Natural killer cell (primary cell): ENCODE data around the gene PRDX2. TPM values are rescaled to one million over a fixed set of nuclear protein-coding genes. Genes with fewer than 3 reads are reported as not detected.
A peak's percentile ranks its signal among the peaks of the same experiment; 100 is the strongest.

Experiments used
- ATAC-seq, 3 donors: fragments of 150-1000 bp in 2 of 3; fragments of 200-7000 bp in 1 of 3; cut with Tn5 transposase; 1 replicate in 1 of 3; 2 replicates in 2 of 3; pipeline ENCODE4 v1.10.0; 2021; ENCODE audit warnings: mild to moderate bottlenecking in 2 of 3, moderate library complexity in 2 of 3
- DNase-seq, 2 donors: peaks; one replicate each; pipeline versions ENCODE4 v3.0.0 to v3.0.0-alpha.2; 2013 to 2021; ENCODE audit warnings: mixed read lengths in 1 of 2
- H3K27ac ChIP-seq: one replicate; pipeline ENCODE4 v1.5.1; 2013; ENCODE audit warnings: mild to moderate bottlenecking, low read length
- H3K27me3 ChIP-seq: one replicate; pipeline ENCODE4 v1.6.1; 2013; ENCODE audit warnings: low read length; ENCODE audit not compliant: control insufficient read depth, insufficient read depth
- H3K36me3 ChIP-seq: one replicate; pipeline ENCODE4 v1.6.1; 2013; ENCODE audit warnings: low read length; ENCODE audit not compliant: control insufficient read depth, insufficient read depth
- H3K4me1 ChIP-seq: one replicate; pipeline ENCODE4 v1.6.1; 2013; ENCODE audit warnings: low read length; ENCODE audit not compliant: control insufficient read depth, insufficient read depth
- H3K4me3 ChIP-seq: one replicate; pipeline ENCODE4 v1.5.1; 2013; ENCODE audit warnings: low read length
- H3K9me3 ChIP-seq: one replicate; pipeline ENCODE4 v1.6.1; 2013; ENCODE audit warnings: low read length; ENCODE audit not compliant: control insufficient read depth, insufficient read depth
- H3K27ac Mint-ChIP-seq, 2 donors: one replicate each; pipeline ENCODE4 v1.8.0; 2022; ENCODE audit warnings: mild to moderate bottlenecking in 2 of 2, mixed read lengths in 2 of 2, moderate library complexity in 1 of 2
- H3K27me3 Mint-ChIP-seq, 2 donors: one replicate each; pipeline ENCODE4 v1.8.0; 2022; ENCODE audit warnings: low read depth in 2 of 2, mixed read lengths in 2 of 2
- H3K36me3 Mint-ChIP-seq: one replicate; pipeline ENCODE4 v1.8.0; 2022; ENCODE audit warnings: mixed read lengths
- H3K4me1 Mint-ChIP-seq, 2 donors: one replicate each; pipeline ENCODE4 v1.8.0; 2022; ENCODE audit warnings: mixed read lengths in 2 of 2
- H3K4me3 Mint-ChIP-seq: one replicate; pipeline ENCODE4 v1.8.0; 2022; ENCODE audit warnings: mild to moderate bottlenecking, moderate library complexity, mixed read lengths
- H3K9me3 Mint-ChIP-seq, 2 donors: one replicate each; pipeline ENCODE4 v1.8.0; 2022; ENCODE audit warnings: mixed read lengths in 2 of 2
- CTCF ChIP-seq: fragments of 200-600 bp; IDR thresholded peaks from one replicate; pipeline ENCODE4 v1.8.0; 2022; ENCODE audit warnings: antibody characterized with exemption
- WGBS: methylation state at CpG from one replicate; pipeline ENCODE4 v1.1.7; 2013; ENCODE audit warnings: missing lambda C conversion rate; ENCODE audit not compliant: insufficient coverage; 5-methylcytosine and 5-hydroxymethylcytosine counted together
- intact Hi-C: fragments of 100-400 bp; cut with micrococcal nuclease; formaldehyde crosslinking; loops from one replicate; pipeline ENCODE4 v1.14.2; 2022
- total RNA-seq, 4 donors: library from RNA; stranded (reverse); fragments of 120-200 nt in 1 of 4; gene quantifications; one replicate each; pipeline versions ENCODE4 v1.2.3 to v1.2.4, GENCODE V29; 2013 to 2022

PRDX2 gene
- total RNA-seq, 3 donors from 2014 or later (not counting 1 experiment from before 2014, with no cell fraction given), result 28.8 to 67.1 (median 66.9) TPM

GRCh38 chr19:12786141-12786870, 15.3 kb downstream of the PRDX2 start:
- DNase-seq (peak in 1 of 2 donors; percentile 52), ATAC-seq (no peak)
- peaks cover 22 to 33% of the 10 kb centered on the region in 2 donors for H3K4me1 Mint-ChIP-seq
- Histone ChIP-seq H3K4me1 (peaks cover 81% of the 10 kb centered on the region), H3K4me3 (no peak overlapping the region), H3K36me3 (no peaks in the 10 kb centered on the region), H3K27me3 (no peaks in the 10 kb centered on the region), H3K9me3 (no peaks in the 10 kb centered on the region), H3K27ac (peak overlapping the region; percentile 98)
- H3K9me3 Mint-ChIP-seq, result no peaks in the 10 kb centered on the region
- no peaks in the 10 kb centered on the region for H3K36me3 Mint-ChIP-seq
- 30% methylated on average over 17 of the region's 18 CpGs for WGBS
- TF ChIP-seq CTCF, result no peak
- intact Hi-C loops, result loop anchor here (5.0 to 10.0 kb wide), 2 partner anchors 258 to 316 kb away; partner anchors contain the start of gene LYL1
- H3K27ac Mint-ChIP-seq, result no peak overlapping the region
- H3K27me3 Mint-ChIP-seq, result no peaks in the 10 kb centered on the region
- H3K4me3 Mint-ChIP-seq, result no peak overlapping the region

DNA sequence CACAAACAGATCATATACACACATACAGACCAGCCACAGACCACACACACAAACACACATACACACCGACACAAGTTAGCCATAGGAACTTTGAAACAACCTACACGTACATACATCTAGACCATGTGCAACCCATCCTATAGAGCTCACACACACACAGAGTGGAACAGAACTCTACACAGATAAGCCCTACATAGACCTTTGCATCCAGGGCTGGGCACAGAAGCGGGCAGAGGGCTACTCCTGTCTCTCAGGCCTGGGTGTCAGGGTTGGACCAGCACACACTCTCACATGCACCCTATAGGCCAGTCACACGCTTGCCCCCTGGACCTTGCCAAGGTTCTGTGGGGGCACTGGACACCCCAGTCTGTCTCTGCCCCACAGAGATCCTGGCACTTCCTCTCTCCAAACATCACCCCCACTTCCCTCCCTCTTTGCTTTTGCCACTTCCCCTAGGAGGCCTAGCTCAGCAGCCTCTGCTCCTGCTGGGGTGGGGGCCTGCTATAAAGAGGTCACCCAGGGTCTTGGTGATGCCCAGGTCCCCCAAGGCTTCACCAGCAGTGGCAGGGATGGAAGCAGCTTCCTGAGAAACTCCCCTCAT, 16.1 kb downstream of the PRDX2 start:
- Mint-ChIP-seq H3K9me3 (no peaks in the 10 kb centered on the region), H3K4me3 (no peak overlapping the region), H3K4me1 (peaks cover 14 to 26% of the 10 kb centered on the region in 2 donors), H3K36me3 (no peaks in the 10 kb centered on the region), H3K27ac (no peak overlapping the region), H3K27me3 (no peaks in the 10 kb centered on the region)
- DNase-seq (peak in 1 of 2 donors; percentile 49), ATAC-seq (no peak)
- no peaks in the 10 kb centered on the region for H3K9me3 ChIP-seq
- no peak overlapping the region for H3K4me3 ChIP-seq
- peaks cover 76% of the 10 kb centered on the region for H3K4me1 ChIP-seq
- no peak for TF ChIP-seq CTCF
- intact Hi-C loops, result loop anchor here (5.0 to 10.0 kb wide), 2 partner anchors 259 to 317 kb away; partner anchors contain the start of gene LYL1
- H3K27me3 ChIP-seq, result no peaks in the 10 kb centered on the region
- no peaks in the 10 kb centered on the region for H3K36me3 ChIP-seq
- peak overlapping the region; percentile 98 for H3K27ac ChIP-seq
- WGBS, result 45% methylated on average over 4 of the region's 4 CpGs

- peak; percentile 68 to 83 for DNase-seq
- TF ChIP-seq CTCF, result no peak
- no peak overlapping the region for H3K27ac Mint-ChIP-seq
- no peaks in the 10 kb centered on the region for H3K9me3 ChIP-seq
- H3K36me3 Mint-ChIP-seq, result no peaks in the 10 kb centered on the region
- H3K36me3 ChIP-seq, result no peaks in the 10 kb centered on the region
- peaks cover 11 to 20% of the 10 kb centered on the region in 2 donors for H3K4me1 Mint-ChIP-seq
- ATAC-seq, result peak; percentile 17 to 23 (median 23)
- no peaks in the 10 kb centered on the region for H3K9me3 Mint-ChIP-seq
- WGBS, result 25% methylated on average over 5 of the region's 5 CpGs
- no peak overlapping the region for H3K4me3 Mint-ChIP-seq
- no peak overlapping the region for H3K4me3 ChIP-seq
- H3K27me3 ChIP-seq, result no peaks in the 10 kb centered on the region
- H3K4me1 ChIP-seq, result peaks cover 72% of the 10 kb centered on the region
- no peaks in the 10 kb centered on the region for H3K27me3 Mint-ChIP-seq
- intact Hi-C loops, result loop anchor here (5.0 to 10.0 kb wide), 2 partner anchors 260 to 317 kb away; partner anchors contain the start of gene LYL1
- H3K27ac ChIP-seq, result peak overlapping the region; percentile 98
Observed at GRCh38 chr19:12784871-12785430, 16.6 kb downstream of the PRDX2 start.
